H1 (cell line): Measurements from ENCODE around the gene CLDN15. TPM values are rescaled to one million over a fixed set of nuclear protein-coding genes. Genes with fewer than 3 reads are reported as not detected.

ENCODE experiments used
- CHD7 ChIP-seq: fragments of 300-600 bp; sonication (generic); IDR thresholded peaks from 2 replicates; pipeline ENCODE4 v1.7.1; 2012; ENCODE audit warnings: low read length, moderate library complexity, mild to moderate bottlenecking, inconsistent platforms; ENCODE audit not compliant: insufficient replicate concordance
- TAF7 ChIP-seq: optimal IDR thresholded peaks from 2 replicates; pipeline ENCODE3; 2011; ENCODE audit warnings: low read depth, mild to moderate bottlenecking, inconsistent platforms, low read length, moderate library complexity, borderline replicate concordance
- ZNF274 ChIP-seq: IDR thresholded peaks from 2 replicates; pipeline ENCODE4 v1.7.0; 2012; ENCODE audit warnings: low read length, borderline replicate concordance; ENCODE audit errors: extremely low read depth
- polyA plus RNA-seq, 7 experiments: library from polyadenylated mRNA; depleted of rRNA in 3 of 7; stranded (reverse) in 5 of 7; unstranded in 2 of 7; fragments of >200 nt in 5 of 7; fragments of 200-250 nt in 2 of 7; gene quantifications; 1 replicate in 5 of 7; 2 replicates in 1 of 7; 4 replicates in 1 of 7; pipeline versions ENCODE4 v1.2.1 to v1.2.3, GENCODE V29; 2011 to 2013; ENCODE audit warnings: missing spikeins in 2 of 7, mixed read lengths in 2 of 7
- total RNA-seq: library from RNA; stranded (reverse); fragmentation: NEBNext Ultra II Directional; extraction: Animal tissue kit (Norgen Biotek cat#: 25700); gene quantifications from 2 replicates; pipeline ENCODE4 v1.2.1, GENCODE V29; 2021

The CLDN15 gene
- total and polyA plus RNA-seq, 2 of the 8 experiments (the other 6 are each of a cell fraction or from before 2014, with no cell fraction given): 5.5 to 7.6 TPM

- TF ChIP-seq CHD7 (no peak), ZNF274 (no peak), TAF7 (no peak)
- TF ChIP-seq, all 59 proteins: peak for 0
Measured at GRCh38 chr7:101220295-101220694, 17.3 kb downstream of the CLDN15 start (continued).
